Measurements from ENCODE around the gene KCNJ4.

KCNJ4 gene

DNA sequence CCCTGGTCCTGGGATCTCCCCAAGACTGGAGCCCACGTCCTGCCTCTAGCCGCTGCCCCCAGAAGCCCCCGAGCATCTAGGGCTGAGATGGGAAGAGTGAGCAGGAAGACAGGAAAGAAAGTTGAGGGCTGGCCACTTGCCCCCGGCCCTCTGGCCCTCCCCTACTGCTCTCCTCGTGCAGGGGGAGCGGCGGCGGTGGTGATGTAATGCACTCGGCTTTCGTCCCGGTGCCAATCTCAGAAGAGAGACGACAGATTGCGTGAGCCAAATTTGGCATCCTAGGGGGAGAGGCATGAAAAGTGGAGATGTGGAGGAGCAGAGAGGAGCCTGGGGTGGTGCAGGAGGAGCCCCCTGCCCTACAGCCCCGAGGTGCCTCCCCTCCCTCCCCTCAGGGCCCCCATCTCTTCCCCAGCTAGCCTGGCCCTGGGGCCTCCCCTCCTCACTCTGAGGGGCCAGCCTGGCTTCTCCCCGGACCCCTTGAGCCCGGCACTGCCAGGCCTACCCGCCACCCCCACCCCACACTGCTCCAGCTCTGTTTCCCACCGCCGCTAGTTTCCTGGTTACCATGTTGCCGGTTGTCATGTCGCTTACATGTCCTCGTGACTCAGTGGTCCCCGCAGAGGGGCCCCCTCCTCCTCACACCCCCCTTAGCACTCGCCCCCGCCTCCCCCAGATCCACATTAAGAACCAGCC, 2.5 kb downstream of the KCNJ4 start:
- DNase-seq (ENCODE audit: low spot score): no peak

DNA sequence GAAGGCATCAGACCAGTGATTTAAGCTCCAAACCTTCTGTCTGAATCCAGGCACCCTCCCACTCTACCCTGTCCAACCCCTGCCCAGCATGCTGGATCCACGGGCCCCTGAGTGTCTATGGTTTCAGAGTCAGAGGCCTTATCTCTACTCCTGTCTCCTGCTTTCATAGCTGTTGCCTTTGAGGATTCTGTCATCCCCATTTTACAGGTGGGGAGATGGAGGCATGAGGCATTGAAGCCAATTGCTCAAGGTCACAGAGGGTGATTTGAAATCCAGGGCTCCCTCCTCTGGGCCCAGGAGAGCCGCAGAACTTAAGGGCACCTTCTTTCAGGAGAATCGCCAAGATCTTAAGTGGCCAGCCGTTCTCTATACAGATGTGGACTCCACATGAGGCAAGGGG, 3.1 kb downstream of the KCNJ4 start:
- DNase-seq (ENCODE audit: low spot score): no peak

DNA sequence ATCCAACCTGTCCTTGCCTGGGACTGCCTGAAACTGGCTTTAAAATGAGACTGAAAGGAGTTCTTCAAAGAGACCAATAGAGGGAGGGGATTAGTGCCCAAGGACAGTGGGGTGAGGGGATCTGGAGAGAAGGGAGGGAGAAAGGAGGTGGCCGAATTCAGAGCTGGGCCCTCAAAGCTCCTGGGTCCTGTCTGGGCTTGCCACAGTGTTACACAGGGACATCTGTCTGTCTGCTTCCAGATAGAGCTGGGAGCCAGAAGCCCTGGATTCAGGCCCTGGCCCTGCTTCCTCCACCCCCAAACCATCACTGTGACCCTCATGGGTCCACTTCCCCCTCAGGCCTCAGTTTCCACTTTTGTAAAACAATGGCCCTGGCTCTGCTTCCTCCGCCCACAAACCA, 3.6 kb downstream of the KCNJ4 start:
- no peak for DNase-seq (ENCODE audit: low spot score)

DNA sequence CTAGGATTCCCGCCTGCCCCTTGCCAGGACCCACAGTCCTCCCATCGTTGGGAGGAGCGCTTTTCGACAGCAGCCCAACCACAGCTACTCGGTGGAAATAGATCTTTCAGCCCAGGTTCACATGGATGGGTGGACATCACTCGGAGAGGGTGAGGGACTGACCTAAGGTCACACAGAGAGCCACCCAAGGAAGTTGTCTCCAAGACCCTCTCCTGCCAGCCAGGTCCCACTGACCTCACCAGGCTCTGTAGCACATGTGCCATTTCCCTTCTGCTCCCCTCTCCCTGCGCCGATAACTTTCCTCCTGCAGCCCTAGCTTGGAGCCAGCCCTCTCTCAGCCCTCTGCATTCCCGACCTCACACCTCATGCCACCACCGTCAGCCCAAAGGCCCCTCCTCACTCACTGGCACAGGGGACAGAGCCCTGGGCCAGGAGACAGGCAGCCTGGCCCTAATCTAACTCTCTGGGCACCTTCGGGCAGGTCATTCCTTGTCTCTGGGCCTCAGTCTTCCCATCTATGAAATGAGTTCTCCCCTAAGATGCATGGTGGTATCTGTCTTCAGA, 4.7 kb downstream of the KCNJ4 start:
- DNase-seq (ENCODE audit: low spot score): no peak

DNA sequence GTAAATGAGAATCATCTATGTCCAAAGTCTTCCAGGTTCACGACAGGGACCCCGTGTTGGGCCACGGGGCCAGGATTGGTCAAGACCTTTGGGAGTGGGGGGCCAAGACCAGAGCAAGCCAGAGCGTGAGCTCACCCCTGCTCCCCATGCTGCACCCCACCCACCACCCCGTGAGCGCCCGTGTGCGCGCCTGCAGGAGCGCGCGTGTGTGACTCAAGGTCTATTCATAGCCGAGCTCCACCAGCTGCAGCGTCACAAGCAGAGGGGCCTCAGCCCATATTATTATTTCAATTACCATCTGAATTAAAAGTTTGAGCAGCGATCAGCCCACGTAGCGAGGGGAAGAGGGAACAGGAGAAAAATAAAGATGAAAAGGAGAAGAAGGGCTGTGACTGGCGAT, 5.2 kb downstream of the KCNJ4 start:
- no peak for DNase-seq (ENCODE audit: low spot score)

DNA sequence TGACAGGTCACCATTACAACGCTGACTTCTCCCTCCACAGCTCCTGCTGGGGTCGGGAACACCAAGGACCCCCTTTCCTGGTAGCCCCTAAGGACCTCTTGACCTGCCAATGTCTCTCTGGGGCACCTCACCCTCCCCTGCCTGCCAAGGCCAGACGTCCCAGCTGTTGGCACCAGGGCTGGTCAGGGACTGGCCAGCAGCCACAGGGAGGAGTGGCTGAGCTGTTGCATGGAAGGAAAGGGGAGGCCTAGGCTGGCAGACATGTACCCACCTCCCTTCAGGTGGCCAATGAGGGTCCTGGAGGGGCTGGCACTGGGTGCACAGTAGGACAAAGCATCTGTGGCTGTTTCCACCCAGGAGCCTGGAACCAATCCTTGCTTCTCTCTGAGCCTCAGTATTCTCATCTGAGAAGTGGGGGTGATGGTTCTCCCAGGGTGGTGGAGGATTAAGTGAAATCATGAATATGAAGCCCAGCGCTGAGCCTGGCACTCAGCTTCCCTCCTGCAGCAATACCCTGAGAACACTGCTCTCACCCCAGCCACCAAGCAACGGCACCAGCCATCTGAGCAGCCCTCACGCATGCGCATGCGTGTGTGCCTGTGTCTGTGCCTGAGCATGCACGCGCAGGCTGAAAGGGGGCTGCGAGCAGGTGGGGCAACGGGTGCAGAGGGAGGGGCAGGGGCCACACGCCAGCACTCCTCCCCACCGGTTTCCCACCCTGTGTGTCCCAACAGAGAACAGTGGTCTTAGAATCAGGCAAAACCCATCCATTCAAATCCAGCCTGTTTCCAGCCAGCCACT, 5.9 kb downstream of the KCNJ4 start:
- no peak for DNase-seq (ENCODE audit: low spot score)

DNA sequence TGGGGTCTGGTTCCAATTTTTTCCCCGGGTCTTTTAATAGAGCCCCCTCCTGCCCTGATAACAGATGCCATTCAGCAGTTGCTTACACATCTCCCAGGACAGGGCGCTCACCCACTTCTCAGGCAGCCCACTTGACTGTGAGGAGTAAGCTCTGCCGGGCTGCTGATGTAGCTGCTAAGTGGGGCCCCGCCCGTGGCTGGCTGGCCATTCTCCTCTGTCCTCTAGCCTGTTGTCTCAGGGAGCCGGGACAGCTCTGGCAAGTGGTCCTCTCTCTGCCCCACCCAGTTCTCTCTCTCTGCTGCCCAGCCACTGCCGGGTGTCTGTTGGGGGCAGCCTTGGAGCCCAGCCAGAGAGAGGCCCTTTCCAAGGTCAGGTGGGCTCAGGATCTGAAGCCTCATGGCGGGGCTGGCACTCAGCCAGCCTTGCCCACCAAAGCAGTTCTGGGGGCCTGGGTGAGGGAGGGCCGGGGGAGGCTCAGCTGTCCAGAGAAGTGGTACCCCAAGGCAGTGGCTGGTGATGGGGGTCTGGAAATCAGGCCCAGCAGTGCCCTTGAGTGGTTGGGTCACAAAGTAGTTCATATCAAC, 8.9 kb downstream of the KCNJ4 start:
- no peak for DNase-seq (ENCODE audit: low spot score)

DNA sequence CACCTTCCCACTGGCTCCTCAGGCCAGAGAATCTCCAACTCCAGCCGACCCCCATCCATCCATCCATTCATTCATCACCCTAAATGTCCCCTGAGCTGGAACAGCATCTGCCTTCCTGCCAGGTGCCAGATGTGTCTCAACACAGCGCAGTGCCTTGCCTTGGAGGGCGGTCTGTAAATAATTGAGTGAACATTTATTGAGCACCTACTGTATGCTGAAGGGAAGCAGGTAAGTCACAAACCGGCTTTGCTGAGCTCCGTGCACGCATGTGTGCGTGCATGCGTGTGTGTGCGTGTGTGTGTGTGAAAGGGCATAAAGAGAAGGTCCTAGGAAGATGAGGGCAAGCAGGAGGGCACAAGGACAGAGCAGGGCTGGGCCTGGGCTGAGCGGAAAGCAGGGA, 10.2 kb downstream of the KCNJ4 start:
- DNase-seq (ENCODE audit: low spot score): no peak

DNA sequence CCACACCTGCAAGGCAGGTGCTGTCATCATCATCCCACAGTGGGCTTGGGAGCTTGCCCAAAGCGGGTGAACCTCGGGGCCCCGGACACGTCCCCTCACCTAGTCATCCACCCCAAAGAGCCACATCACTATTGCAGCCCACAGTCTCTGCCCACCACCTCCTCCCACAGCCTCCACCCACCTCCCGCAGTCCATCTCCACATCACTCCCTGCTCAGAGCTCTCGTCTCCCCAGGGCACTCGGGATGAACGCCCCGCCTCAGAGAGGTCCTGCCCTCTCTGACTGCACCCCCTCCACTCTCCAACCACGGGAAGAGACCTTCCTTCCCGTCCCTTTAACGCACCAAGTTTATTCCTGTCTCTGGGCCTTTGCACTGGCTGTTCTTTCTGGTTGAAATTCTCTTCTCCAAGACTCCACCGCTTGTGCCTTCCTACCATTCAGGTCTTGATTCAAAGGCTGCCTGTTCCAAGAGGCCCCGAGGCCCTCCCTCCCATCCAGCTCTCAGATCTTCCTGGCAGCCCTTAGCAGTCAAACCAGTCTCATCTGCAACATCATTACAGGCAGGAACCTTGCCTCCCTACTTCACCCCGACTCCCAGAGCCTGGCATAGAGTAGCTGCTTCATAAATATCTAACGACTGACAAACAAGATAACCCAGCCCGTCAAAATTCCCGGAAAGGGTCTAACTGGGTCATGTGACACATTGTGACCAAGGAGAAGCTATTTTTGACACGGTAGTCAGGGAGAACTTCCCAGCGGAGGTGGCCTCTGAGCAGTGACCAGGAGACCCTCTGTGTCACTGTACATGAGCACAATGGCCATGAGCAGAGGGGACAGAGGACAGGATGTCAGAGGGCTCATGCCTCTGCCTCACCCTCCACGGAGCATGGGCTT, 11.1 kb downstream of the KCNJ4 start:
- no peak for DNase-seq (ENCODE audit: low spot score)

DNA sequence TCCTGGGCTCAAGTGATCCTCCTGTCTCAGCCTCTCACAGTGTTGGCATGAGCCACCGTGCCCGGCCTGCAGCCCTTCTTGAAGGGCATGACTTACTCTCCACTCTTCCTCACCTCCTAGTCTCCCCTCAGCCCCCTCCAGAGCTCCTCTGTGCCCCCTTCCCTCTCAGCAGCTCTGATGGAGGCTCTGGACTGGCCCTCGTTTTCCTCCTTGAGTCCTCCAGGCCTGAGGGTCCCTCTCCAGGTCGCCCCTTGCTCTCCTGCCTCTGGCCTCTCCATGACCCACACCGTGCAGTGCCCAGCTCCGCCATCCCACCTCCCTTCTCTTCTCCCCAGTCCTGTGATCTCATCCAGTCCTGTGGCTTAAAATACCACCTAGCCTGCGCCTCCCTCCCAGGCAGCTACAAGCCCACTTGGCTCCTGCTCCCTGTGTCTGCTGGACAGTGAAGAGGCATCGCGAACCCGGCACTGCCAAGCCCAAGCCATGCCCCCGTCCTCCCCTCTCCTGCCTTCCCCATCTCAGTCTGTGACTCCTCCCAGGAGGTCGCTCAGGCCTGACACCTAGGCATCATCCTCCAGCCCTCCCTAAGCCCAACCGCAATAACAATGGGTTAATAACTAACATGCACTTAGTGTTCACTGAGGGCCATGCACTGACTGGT, 11.9 kb downstream of the KCNJ4 start:
- DNase-seq (ENCODE audit: low spot score): no peak

DNA sequence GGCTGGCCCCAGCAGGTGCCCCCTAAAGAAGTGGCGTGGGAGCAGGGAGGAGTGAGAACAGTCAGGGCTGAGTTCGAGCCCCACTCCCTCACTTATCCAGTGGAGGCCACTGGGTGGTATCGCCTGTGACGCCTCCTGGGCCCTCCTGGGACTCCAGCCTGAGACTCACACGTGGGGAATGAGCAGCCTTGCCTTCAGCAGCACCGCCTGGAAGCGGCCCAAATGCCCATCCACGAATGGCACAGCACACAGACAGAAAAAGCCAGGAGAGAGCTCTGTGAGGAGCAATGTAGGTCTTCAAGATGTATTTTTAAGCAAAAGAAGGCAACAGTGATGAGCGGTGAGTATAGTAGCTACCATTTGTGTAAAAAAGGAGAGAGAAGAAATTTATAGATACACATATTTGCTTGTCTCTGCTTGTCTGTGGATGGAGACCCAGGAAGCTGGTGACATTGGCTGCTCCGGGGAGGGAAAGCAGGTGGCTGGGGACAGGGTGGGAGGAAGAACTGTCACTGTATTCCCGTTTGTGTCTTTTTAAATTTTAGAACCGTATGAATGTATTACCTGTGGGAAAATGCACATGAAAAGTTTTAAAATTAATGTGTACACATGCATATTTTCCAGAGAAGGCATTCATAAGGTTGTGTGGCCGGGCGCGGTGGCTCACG, 13.2 kb downstream of the KCNJ4 start:
- no peak for DNase-seq (ENCODE audit: low spot score)

DNA sequence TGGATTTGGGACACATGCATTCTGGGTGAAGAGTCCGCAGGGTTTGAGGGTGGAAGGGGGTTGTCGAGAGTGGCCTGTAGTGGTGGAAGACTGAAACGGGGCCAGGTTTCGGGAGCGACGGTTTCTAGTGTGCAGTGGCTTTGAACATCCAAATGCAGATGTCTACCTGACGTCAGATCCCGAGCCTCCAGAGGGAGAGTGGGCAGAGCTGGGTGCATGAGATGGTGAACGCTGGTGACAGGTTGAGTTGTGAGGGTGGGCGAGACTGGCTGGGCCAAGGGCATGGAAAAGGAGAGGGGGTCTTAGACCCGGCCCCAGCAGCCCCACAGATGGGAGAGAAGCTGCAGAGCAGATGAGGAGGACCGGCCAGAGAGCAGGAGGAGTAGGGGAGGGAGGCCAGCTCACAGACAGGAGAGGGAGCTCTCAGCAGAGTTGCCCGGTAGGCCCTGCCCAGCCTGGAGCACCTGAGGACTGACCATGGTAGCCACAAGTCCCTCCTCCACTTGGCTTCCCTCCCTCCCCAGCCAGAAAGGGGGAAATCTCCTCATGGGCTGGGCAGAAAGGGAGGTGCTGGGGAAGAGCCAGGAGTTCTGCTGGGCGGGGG, 14.2 kb downstream of the KCNJ4 start:
- no peak for DNase-seq (ENCODE audit: low spot score)

DNA sequence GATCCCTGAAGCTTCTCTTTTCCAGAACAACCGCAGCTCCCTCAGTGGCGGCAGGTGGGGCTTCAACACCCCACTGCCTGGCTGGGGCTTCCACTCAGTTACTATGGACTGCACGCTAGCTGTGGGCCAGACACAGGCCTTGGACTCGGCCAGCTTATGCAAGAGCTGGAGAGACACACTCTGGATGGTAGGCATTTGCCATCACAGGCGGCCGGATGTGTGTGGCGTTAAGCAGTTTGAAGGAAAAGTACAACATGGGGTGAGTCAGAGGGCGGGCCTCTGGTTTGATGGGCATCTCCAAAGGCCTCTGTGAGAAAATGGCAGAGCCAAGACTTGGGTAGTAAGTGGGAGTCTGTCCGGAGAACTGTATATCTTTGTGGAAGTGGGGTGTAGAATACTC, 17.6 kb downstream of the KCNJ4 start:
- DNase-seq (ENCODE audit: low spot score): no peak

DNA sequence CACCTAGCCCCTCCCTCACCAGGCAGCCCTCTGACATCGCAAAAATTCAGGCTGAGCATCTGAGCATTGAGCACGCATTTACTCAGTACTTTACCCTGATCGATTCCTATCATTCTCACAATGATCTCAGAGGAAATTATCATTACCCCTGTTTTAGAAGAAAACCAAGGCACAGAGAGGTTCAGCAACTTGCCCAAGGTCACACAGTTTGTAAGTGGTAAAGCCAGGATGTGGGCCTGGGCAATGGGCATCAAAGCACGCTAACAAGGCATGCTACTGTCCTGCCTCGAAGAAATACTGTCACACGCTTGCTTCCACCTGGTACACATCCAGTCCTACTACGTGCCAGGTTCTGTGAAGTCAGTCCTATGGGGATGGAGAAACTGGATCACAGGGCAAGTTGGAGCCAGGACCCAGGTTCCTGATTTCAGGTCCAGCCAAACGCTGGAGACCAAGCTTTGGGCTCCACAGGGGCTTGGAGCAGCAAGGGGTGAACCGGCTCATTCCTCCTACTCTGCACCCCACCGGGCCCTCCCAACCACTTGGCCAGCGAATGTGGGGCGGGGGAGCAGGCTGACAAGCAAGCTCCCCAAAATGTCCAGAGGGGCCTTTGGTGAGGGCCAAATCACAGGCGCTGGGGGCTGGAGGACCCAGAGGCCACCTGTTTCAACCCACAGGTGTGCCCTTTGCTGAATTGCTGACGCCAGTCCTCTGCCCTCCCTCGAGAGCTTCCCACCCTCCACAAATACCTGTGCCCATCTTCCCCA, 18.2 kb downstream of the KCNJ4 start:
- DNase-seq (ENCODE audit: low spot score): no peak

DNA sequence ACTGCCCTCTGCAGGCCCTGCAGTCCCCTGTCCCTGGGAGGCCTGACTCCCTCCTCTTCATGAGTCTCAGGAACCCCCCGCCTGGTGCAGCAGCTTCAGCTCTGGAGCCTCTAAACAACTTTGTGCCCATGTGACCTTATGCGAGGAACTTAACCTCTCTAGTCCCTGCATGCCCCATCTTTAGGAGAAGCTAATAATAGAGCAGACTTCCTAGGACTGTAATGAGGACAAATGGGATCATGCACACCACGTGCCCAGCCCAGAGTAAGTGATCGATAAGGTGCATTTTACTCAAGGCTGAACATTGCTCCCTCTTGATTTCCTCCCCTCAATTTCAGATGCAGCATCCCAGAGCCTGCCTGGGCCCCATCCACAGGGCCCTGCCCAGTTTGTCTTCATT, 19.0 kb downstream of the KCNJ4 start:
- DNase-seq (ENCODE audit: low spot score): no peak

DNA sequence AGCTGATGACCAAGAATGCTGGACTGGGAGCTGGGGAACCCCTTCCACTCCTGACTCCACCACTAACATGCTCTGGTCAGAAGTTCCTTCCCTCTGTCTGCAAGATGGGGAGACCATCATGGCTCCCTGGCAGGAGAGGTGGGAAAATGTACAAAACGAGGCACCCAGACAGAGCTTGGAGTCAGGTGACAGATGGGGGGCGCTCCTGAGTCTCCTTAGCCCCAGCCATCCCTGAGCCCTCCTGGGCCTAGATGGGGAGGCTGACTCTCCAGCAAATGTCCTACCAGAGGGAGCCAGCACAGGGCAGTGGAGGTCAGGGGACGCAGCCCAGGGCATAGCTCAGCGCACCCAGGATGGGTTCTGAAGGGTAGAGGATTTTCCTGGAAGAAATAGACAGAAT, 20.0 kb downstream of the KCNJ4 start:
- DNase-seq (ENCODE audit: low spot score): no peak

DNA sequence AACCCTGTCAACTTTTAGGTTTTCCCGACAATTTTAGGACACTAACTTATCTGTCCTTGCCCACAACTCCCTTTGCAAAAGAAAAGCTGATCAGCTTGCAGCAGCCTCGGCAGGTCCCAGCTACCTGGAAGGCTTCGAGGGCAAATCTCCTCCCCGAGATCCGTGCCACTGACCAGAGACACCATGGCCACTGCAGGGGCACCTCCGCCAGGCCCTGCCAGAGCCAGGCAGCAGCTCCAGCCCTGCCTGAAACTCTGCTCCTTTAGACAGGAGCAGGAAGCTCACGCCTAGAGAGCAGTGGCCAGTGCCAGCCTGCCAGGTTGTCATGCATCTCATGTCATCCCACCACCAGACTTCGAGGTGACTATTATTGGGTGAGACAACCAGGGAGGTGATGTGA, 21.1 kb downstream of the KCNJ4 start:
- no peak for DNase-seq (ENCODE audit: low spot score)

DNA sequence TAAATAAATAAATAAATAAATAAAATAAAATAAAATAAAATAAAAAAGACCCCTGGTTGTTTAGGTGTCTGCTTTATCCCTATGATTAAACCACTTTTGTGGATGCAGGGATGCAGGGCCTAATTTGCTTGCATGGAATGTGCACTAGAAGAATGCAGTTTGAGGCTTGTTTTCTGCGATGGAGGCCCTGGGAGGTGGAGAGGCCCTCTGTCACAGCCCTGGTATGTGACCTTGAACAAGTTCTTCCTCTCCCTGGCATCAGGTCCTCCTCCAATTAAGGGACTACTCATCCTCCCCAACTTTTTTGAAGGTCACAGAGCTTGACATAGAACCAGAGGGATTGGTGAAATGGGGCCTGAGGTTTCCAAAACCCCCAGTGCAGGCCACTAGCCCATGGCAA, 22.7 kb downstream of the KCNJ4 start:
- DNase-seq (ENCODE audit: low spot score): no peak

DNA sequence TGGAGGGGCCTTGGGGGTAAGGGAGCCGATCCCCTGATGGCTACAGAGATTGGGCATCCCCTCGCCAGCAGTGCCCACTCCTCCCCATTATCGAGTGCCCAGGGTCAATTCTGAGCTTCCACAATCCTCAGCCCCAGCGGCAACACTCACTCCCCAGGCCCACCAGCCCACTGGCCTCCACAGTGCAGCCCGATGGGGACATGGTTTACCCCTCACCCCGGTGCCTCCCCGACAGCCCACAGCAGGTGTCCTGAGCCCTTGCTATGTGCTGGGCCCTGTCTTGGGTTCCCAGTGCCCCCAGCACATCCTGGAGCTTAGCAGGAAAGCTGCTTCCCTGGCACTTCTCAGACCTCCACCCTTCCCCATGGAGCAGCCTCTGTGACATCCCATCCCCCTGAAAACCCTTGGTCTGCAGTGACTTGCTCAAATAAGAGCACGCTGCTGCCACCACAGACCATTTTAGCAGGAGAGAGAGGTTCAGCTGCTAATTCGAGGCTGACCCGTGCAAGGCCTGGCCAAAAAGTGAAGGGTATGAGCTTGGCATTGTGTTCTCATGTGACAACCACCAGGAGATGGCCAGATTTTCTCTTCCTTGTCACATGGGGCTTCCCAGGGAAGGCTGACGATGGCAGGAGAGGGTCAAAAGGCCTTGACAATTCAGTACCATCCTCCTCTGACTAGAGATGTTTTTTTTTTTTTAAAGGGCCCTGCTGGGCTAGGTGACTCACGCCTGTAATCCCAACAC, 23.6 kb downstream of the KCNJ4 start:
- DNase-seq (ENCODE audit: low spot score): no peak

Measured in hematopoietic multipotent progenitor cell treated with erythropoietin and hydrocortisone succinate and interleukin-3 and kit ligand, for 15 days (in vitro differentiated cells).